Mammary epithelial cell (primary cell): ENCODE data around the gene SCLY.

Experiments
- EZH2 ChIP-seq: IDR thresholded peaks from 2 replicates; pipeline ENCODE4 v1.6.1; 2012; ENCODE audit warnings: low read length, inconsistent platforms, borderline replicate concordance
- TF ChIP-seq, protein P1 (sequence below), 2 donors: IDR thresholded peaks in 1 of 2; conservative IDR thresholded peaks in 1 of 2; 2 replicates each; pipeline ENCODE4 v1.5.1; 2011 to 2012; ENCODE audit warnings: inconsistent platforms in 2 of 2, low read length in 2 of 2, mild to moderate bottlenecking in 2 of 2, control low read depth in 1 of 2, low read depth in 1 of 2; ENCODE audit not compliant: insufficient read depth in 1 of 2; ENCODE audit errors: extremely low read depth in 1 of 2

- TF ChIP-seq, protein P1, sequence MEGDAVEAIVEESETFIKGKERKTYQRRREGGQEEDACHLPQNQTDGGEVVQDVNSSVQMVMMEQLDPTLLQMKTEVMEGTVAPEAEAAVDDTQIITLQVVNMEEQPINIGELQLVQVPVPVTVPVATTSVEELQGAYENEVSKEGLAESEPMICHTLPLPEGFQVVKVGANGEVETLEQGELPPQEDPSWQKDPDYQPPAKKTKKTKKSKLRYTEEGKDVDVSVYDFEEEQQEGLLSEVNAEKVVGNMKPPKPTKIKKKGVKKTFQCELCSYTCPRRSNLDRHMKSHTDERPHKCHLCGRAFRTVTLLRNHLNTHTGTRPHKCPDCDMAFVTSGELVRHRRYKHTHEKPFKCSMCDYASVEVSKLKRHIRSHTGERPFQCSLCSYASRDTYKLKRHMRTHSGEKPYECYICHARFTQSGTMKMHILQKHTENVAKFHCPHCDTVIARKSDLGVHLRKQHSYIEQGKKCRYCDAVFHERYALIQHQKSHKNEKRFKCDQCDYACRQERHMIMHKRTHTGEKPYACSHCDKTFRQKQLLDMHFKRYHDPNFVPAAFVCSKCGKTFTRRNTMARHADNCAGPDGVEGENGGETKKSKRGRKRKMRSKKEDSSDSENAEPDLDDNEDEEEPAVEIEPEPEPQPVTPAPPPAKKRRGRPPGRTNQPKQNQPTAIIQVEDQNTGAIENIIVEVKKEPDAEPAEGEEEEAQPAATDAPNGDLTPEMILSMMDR (conservative IDR thresholded peaks at IDR 0.05 in 1 of 2, IDR thresholded peaks at IDR 0.05 in 1 of 2; ENCODE audit: extremely low read depth in 1 of 2, insufficient read depth in 1 of 2, low read depth in 1 of 2, low read length in 2 of 2) = no peak
- TF ChIP-seq EZH2 = no peak
Measured at GRCh38 chr2:238117199-238118154, 56.7 kb downstream of the SCLY start.
